GM19397 (cell line): ENCODE data around the gene LRMDA.
"Not testable (repeated sequence)": the region's sequence is repeated elsewhere in the genome, so short reads cannot be mapped to it uniquely, and the experiment has no call there.

ENCODE experiments used
- ATAC-seq: cut with Tn5 transposase; IDR thresholded peaks from one replicate; pipeline ENCODE4 v1.9.1; 2021; ENCODE audit warnings: mild to moderate bottlenecking, moderate library complexity; ENCODE audit not compliant: unreplicated experiment

LRMDA gene

DNA sequence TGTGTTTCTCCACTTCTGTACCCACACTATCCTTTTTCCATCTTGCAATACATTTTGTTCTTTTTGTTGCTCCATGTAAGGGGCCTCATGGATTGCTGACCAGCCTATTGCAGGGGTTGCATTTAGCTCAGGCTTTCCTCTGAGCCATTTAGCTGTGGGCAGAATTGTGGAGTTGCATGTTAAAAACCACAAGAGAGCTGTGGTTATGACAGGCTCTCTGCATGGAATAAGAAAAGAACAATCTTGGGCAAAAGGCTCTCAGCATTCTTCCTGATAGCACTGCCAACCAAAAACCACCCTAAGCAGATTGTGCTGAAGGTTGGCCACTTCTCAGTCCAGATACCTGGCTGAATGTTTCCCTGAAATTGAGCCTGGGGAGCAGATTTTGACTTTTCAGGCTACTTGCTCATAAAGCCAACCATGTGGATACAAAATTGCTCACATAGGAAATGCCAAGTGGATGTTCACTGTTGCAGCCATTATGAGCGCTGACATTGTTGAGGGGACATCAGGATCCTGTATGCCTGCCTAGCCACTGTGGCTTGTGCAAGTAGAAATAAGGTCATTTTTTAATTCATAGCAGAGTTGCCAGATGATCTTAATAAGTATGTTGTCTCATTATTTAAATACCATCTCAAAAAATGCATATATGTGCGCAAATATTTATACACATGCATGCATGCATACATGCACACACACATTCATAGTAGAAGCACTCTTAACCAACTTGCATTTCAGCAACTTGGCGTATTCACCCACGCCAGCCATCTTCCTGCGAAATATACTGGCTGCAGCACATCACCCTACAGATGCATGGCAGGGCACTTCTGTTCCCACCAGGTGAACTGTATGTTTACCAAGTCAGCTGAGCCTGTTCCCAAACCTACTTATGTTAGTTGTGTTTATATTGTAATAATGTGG, 695.4 kb downstream of the LRMDA start:
- ATAC-seq: no peak

DNA sequence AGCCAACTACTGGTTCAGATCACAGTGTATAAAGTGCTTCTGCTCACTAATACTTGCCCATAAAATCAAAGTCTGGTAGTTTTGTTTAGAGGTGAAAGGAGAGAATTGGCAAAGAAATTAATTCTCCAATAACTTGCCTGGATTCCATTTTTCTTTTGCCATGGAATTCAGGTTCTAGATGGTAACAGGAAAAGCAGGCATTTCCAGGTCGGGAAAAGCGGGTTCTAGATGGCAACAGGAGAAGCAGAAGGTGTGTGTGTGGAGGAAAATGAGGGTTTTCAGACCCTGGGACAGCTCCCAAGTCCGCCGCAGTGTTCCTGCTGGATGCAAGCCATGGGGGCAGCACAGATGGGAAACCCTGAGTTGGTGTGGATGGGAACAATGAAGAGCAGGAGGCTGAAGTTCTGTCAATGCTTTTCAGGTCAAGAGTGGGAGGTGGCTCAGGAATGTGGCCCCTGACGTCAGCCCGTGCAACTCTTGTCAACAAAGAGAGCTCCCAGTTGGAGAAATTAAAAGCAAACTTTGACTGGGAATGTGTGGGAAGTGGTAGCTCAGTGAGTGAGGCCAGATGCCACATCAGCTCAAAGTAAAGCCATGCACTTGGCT, 696.7 kb downstream of the LRMDA start:
- ATAC-seq: no peak

DNA sequence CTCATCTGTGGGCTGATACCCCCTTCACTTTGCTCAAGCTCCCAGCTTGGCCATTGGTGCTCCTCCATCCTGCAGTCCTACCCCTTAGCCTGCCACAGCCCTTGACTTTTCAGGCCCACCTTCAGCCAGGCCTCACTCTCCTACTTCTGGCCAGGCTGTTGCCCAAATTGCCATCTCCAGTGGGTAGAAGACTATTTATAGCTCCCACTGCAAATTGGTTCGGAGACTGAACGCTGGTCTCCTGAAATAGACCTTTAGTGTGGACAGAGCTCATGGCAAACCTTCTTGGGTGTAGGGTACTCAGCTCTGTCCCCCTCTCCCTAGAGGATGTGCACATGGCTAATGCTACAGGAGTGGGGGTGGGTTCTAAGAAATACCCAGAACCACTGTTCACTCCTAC, 697.8 kb downstream of the LRMDA start:
- no peak for ATAC-seq

DNA sequence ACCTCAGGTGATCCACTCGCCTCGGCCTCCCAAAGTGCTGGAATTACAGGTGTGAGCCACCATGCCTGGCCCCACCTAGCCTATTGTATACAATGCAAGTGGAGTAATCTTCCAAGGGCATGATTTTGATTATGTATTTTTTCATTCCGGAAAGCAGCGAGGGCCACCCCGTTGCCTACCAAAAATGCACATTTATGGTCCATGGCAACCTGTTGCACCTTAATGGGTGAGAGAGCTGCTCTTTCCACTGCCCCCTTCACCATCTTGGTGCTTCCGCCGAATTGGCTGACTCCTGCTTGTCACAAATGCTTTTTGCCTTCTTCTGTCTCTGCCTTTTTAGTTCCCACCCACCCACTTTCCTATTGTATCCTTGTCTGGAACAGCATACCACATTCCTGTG, 699.5 kb downstream of the LRMDA start:
- ATAC-seq: no peak

DNA sequence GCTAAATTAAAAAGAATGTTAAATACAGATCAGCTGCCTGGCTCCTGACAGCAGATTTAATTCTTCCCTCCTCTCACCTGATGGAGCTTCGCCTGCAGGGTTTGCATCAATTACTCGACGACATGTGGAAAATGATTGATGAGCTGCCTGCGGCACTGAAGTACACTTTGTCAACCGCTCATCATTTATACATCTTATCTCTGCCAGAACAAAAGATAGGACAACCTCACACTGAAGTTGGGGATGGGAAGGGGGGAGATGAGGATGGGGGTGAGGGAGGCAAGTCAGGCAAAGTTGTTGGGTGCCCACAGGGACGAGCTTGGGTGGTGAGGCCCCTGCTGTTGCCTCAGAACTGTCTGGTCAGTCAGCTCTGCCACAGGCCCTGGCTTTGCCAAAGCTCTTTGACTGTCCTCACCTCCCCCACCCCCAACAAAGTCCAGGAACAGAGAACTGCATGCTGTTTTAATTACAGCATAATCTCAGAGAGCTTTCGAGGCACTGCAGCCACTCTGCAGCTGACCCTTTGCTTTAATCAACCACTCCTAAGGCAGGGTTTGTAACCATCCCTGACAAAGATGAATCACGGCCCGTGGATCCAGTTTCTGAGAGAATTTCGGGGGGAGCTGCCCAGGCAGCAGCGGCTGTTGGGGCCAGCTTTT, 702.3 kb downstream of the LRMDA start:
- ATAC-seq: no peak

DNA sequence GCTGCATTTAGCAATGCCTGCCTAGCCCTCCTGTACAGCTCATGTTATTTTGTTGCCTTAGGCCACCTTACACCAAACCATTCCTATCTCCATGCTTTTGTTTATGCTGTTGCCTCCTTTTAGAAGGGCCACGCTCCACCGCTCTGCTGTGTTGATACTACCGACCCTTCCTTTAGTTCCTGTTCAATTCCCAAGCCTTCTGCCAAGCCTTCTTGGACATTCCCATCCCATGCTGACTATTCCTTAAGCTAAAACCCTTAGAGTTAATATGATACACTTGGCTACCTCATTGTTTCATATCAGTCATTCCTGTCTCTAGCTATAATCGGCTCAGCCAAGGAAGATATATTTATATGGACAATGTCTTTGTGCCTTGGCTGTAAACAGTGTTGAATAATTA, 705.5 kb downstream of the LRMDA start:
- no peak for ATAC-seq

DNA sequence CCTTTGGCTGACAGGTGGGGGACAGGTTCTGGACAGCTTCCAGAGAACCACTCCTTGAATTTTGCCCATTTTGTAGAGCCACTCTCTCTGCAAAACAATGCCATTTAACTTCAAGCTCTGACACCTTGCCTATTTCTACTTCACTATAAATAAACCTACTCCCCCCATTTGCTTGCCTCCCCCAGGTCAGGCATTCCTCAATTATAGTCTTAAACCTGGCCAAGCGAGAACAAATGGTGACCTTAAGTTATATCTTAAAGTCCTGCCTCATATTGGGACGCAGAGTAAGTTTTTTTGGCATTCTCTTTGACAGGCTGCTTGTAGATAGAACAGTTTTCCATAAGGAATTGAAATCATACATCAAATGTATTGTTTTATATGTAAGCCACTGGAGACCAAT, 706.9 kb downstream of the LRMDA start:
- no peak for ATAC-seq

DNA sequence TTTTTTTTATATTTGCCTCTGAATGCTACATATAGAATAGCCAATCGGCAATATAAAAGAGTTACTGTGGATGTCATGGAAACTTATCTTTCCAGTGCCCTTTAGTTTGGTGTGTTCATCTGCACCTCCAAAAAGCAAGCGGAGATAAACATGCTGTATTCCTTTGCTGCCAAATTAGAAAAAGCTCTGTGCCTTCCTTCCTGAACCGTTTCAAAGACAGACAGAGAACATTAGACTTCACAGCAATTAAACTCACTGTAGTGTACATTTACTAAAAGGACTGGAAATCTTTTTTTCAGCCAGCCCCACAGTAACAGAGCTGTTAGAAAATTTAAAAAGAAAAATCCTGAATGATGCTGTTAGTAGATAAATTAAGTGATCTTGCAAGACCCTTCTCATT, 707.5 kb downstream of the LRMDA start:
- no peak for ATAC-seq

DNA sequence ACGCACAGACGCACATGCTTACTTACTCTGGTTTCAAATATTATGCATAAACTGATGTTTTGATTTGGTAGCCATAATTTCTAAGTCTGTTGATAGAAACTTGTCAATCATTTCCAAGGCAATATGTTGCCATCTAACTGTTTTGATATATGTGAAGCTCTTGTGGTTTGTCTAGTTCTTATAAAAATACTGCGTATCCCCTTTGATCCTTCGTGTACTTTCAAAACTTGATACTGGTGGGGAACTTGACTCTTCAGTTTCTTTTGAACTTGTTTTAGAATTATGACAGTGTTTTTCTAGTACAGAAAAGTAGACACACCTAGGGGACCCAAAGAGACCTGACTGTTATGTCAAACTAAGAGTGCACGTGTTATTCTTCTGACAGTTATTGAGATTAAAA, 708.0 kb downstream of the LRMDA start:
- ATAC-seq: no peak

DNA sequence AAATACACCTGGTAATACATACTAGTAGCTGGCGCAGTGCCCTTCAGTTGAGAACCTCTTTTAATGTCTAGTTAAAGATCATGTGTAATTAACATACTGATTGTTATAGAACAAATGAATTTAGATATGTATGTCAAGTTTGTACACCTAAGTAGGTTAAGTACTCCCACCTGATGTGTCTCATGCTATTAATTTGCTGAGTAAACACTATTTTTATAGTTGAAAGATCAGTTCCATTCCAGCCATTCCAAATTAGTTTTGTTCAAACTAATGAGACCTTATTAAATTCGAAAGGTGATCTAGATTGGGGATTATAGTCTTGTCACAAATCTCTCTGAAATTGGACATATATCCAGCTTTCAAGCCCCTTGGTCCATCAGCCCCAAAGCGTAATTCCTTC, 710.0 kb downstream of the LRMDA start:
- ATAC-seq: no peak

DNA sequence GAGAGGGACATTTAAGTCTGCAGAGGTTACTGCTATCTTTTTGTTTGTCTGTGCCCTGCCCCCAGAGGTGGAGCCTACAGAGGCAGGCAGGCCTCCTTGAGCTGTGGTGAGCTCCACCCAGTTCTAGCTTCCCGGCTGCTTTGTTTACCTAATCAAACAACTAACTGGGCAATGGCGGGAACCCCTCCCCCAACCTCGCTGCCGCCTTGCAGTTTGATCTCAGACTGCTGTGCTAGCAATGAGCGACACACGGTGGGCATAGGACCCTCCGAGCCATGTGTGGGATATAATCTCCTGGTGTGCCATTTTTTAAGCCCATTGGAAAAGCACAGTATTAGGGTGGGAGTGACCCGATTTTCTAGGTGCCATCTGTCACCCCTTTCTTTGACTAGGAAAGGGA, 716.8 kb downstream of the LRMDA start:
- not testable (repeated sequence) for ATAC-seq

DNA sequence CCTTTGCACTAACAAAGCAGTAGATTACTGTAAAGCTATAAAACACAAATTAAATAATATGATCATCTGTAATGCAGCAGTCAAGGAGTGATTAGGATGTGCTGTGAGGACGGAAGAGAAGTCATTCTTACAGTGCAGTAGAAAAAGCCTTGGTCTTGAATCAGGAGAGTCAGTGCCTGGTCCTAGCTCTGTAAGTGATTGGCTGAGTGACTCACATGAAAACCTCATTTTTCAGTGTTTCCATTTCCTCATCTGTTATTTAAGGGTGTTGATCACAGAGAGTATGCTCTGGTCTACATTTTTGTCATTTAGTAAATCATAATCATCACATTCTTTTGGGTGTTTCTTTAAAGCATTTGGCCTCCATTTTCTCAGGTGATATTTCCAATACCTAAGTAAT, 717.8 kb downstream of the LRMDA start:
- ATAC-seq: no peak

DNA sequence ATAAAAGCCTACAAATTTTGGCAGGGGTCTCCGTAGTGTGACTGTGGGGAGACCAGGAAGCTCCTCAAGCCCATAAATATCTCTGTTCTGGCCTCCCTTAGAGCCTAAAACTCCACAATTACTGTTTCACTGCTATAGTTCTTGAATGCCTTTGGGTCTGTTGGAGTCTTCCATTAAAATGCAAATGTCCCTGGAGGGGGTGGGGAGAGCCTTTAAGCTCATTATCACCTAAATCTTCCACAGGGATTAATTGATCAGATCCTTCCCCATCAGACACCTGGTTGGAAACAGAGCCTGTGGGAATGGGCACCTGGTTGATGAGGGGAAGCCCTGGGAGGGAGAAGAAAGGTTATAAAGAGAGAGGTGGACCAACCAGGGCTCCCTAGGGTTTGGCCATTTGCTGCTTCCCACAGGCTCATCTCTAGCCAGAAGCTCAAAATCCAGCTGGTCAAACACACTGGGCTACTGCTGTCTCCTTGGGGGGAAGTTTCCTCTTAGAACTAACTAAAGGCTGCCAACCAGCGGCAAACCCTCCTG, 718.2 kb downstream of the LRMDA start:
- no peak for ATAC-seq

DNA sequence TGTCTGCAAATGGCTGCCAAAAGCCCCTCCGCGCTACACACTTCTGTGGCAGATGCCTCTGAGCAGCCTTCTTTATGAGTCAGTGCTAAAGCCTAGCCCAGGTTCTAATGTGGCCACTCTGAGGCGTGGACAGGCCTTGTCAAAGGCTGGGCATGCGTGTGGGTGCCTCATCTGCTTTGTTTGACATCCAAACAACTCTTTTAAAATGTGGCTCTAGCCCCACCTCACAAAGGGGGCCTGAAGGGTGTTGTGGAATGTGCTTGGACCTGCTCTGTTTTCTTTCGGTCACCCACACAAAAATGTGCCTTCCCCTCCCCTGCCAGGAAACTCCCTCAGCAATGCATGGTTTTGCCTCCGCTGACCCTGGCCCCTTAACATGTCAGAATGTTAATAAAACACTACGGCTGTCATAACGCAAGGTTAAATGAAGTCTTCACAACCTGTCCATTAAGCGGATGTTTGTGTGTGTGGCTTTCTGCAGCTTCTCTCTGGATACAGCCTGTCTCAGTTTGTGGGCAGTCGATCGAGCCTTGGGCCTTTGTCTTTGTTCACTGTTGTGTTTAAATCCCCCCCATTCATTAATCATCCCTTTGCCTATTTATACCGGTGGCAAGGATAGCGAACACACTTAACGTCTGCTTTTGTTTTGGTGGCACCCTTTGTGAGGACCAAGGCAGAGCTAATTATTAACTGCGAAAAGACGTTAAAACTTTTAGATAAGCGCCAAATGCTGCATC, 718.9 kb downstream of the LRMDA start:
- no peak for ATAC-seq

DNA sequence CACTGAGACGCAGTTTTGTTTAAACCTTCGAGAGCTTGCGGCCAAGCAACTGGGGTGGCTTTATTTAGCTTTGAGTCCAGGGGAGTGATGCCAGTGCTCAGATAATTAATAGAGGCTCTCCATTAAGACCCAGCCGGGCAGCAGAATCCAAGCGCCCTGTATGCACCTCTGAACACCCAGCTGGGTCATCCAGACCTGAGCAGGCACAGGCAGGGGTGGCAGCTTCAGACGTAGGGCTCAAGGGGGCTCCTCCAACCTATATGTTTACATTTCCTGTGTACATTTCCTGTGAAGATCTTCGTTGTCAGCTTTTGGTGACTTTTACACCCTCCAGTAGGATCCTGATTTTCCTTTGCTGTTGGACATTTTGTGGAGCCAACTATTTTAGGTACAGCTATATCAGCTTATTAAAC, 719.5 kb downstream of the LRMDA start:
- no peak for ATAC-seq

DNA sequence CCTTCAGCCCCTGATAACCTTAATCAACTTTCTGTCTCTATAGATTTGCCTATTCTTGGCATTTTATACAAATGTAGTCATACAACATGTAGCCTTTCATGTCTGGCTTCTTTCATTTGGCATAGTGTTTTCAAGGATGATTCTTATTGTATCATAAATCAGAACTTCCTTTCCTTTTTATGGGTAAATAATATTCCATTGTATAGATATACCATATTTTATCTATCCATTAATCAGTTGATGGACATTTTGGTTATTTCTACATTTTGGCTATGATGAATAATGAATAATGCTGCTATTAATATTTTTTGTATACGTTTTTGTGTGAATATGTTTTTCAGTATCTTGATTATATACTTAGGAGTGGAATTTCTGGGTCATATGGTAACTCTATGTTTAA, 720.8 kb downstream of the LRMDA start:
- no peak for ATAC-seq

DNA sequence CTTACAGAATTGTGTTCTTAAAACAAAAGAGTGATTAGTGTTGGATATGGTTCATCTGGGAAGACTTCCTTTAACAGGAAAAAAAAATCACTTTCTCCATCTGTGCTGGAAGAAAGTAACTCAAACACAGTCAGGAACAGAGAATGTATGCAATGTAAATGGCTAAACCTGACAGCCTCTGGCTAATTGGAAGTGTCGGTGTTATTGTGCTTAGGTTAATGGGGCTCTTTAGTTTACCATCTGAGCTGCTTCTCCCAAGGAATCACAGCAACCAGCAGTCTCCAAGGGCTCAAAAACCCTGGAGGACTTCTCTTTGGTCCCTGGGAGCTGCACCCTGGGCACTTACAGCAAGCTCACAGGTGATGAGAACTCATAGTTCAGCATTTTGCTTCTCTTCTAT, 724.5 kb downstream of the LRMDA start:
- ATAC-seq: no peak

DNA sequence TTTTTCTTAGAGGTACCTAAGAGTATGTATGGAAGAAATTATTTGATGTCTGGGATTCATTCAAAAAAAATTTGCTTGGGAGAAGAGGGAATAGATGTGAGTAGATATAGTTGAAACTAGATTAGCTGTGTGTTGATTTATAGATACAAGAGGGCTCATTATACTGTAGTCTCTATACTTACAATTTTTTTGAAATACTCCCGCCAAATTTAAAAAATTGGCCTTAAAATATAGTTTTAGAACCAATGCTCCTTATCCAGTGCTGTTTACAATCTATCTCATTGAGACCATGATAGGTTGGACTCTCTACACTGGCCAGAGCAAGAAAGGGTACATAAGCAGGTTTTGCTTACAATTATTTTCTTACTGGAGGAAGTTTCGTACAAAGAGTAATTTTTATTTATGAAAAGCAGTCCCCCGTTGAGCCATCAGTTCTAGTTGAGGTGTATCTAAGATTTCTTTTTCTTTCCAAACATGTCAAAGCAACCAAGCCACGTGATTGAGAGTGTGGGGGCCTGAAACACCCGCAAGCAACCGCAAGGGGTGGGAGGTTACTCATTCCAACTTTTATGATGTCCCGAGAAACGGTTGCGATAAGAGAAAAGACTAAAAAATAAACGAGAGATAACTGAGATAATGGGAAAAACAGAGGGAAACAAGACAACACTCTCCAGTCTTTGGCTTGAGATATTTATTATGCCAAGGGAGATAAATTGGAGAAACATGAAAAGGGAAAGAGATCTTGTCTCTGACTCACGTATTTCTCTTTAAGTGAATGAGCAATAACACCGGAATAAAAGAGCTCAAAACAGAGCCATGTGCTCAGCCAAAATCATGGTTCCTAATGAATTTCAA, 729.2 kb downstream of the LRMDA start:
- ATAC-seq: no peak

DNA sequence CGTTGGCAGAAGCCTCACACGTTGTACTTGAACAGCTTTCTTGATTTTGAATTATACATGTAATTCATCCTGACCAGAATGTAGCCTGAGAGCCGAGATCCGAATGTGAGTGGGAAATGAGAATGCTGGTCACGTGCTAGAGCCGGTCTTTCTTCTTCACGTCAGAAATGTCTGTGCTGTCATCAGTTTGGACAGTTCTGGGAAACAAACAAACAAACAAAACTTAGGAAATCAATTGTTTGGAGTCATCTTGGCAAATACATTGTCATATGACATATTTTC, 729.8 kb downstream of the LRMDA start:
- no peak for ATAC-seq

DNA sequence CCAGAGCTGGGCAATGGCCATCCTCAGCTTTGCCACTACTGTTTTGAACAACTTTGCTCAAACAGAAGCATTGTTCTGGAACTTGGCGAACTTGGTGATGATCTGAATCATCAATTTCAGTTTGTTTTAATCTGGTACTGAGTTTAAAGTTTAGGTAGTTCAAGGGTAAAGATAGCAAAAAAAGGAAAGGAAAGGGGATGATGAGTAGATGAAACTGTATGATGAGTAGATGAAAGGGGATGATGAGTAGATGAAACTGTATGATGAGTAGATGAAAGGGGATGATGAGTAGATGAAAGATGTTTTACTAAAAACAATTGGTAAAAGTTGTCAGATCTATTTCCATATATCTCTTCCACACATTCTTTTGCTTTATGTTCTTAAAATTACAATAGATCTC, 737.0 kb downstream of the LRMDA start:
- no peak for ATAC-seq
